ENCODE measurements around the gene HCN2.

DNA sequence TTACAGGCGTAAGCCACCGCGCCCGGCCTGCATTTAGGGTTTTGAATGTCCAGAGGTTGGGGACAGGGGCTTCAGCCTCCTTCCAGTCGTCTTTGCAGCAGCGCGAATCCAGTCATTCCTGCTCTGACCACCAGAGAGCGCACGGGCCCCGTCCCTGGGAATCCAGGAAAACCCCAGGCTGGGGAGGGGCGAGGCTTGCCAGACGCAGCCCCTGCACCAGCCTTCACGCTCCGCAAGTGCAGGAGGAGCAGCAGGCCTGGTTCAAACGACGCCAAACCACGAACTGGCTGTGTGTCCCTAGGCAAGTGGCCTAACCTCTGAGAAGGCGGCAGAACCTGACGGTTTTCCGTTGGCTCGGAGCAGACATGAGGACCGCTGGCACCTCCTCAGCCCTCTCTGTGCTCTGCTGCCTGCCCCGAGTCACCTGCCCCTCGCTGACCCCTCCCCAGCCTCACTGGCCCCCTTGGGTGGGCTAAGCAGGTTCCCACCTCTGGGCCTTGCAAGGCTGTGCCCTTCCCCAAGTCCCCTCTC is 75.3 kb downstream of the HCN2 start:
- TF ChIP-seq, protein P1, sequence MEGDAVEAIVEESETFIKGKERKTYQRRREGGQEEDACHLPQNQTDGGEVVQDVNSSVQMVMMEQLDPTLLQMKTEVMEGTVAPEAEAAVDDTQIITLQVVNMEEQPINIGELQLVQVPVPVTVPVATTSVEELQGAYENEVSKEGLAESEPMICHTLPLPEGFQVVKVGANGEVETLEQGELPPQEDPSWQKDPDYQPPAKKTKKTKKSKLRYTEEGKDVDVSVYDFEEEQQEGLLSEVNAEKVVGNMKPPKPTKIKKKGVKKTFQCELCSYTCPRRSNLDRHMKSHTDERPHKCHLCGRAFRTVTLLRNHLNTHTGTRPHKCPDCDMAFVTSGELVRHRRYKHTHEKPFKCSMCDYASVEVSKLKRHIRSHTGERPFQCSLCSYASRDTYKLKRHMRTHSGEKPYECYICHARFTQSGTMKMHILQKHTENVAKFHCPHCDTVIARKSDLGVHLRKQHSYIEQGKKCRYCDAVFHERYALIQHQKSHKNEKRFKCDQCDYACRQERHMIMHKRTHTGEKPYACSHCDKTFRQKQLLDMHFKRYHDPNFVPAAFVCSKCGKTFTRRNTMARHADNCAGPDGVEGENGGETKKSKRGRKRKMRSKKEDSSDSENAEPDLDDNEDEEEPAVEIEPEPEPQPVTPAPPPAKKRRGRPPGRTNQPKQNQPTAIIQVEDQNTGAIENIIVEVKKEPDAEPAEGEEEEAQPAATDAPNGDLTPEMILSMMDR (IDR thresholded peaks at IDR 0.05; ENCODE audit: low read length) = peak; percentile 81
- TF ChIP-seq EZH2 (IDR thresholded peaks at IDR 0.05; ENCODE audit: borderline replicate concordance, low read length) = no peak

Measured in OCI-LY1 (cell line).